Endodermal cell (in vitro differentiated cells): ENCODE data around the gene ACAD11. TPM values are rescaled to one million over a fixed set of nuclear protein-coding genes. Genes with fewer than 3 reads are reported as not detected.

Experiments used
- DNase-seq: peaks from one replicate; pipeline ENCODE4 v3.0.0-alpha.2; 2017
- H3K27ac ChIP-seq: 2 replicates; pipeline ENCODE4 v1.5.1; 2013; ENCODE audit warnings: mild to moderate bottlenecking, low read depth, low read length, moderate library complexity
- H3K27me3 ChIP-seq: 2 replicates; pipeline ENCODE4 v1.6.1; 2013; ENCODE audit warnings: mild to moderate bottlenecking, low read length, moderate library complexity; ENCODE audit not compliant: insufficient read depth, control insufficient read depth, poor library complexity, severe bottlenecking
- H3K36me3 ChIP-seq: 2 replicates; pipeline ENCODE4 v1.7.0; 2013; ENCODE audit warnings: mild to moderate bottlenecking, low read length, moderate library complexity; ENCODE audit not compliant: control insufficient read depth, insufficient read depth
- H3K4me1 ChIP-seq: one replicate; pipeline ENCODE4 v1.7.0; 2013; ENCODE audit warnings: low read length; ENCODE audit not compliant: control insufficient read depth, insufficient read depth
- H3K4me3 ChIP-seq: 2 replicates; pipeline ENCODE4 v1.5.1; 2013; ENCODE audit warnings: mild to moderate bottlenecking, low read length, moderate library complexity
- H3K9ac ChIP-seq: 2 replicates; pipeline ENCODE4 v1.6.1; 2013; ENCODE audit warnings: mild to moderate bottlenecking, low read length, moderate library complexity; ENCODE audit not compliant: poor library complexity, severe bottlenecking; ENCODE audit errors: extremely low read depth
- H3K9me3 ChIP-seq: 2 replicates; pipeline ENCODE4 v1.6.1; 2013; ENCODE audit warnings: mild to moderate bottlenecking, low read length, moderate library complexity; ENCODE audit not compliant: control insufficient read depth
- H3K27ac Mint-ChIP-seq: 2 replicates; pipeline ENCODE4 v1.8.0; 2020; ENCODE audit warnings: mixed read lengths
- H3K27me3 Mint-ChIP-seq: 2 replicates; pipeline ENCODE4 v1.8.0; 2021; ENCODE audit warnings: mild to moderate bottlenecking, mixed read lengths; ENCODE audit not compliant: insufficient read depth
- H3K36me3 Mint-ChIP-seq: 2 replicates; pipeline ENCODE4 v1.8.0; 2020; ENCODE audit warnings: low read depth, mixed read lengths
- H3K4me1 Mint-ChIP-seq: 2 replicates; pipeline ENCODE4 v1.8.0; 2020; ENCODE audit warnings: mixed read lengths
- H3K4me3 Mint-ChIP-seq: 2 replicates; pipeline ENCODE4 v1.8.0; 2020; ENCODE audit warnings: mild to moderate bottlenecking, moderate library complexity, mixed read lengths
- H3K9me3 Mint-ChIP-seq: 2 replicates; pipeline ENCODE4 v1.8.0; 2020; ENCODE audit warnings: mild to moderate bottlenecking, mixed read lengths
- WGBS, 2 experiments: methylation state at CpG; one replicate each; pipeline versions ENCODE4 v1.1.5 to v1.1.7; 2013; ENCODE audit warnings: missing lambda C conversion rate in 2 of 2, mixed read lengths in 1 of 2; ENCODE audit not compliant: insufficient coverage in 1 of 2, insufficient read length in 1 of 2; 5-methylcytosine and 5-hydroxymethylcytosine counted together
- total RNA-seq, 2 donors: library from RNA; stranded (reverse); fragmentation: NEBNext Ultra II Directional in 1 of 2; extraction: Animal tissue kit (Norgen Biotek cat#: 25700) in 1 of 2; gene quantifications; 2 replicates in 1 of 2; 3 replicates in 1 of 2; pipeline ENCODE4 v1.2.1, GENCODE V29; 2021
- TF ChIP-seq, protein P1 (sequence below): fragments of 200-600 bp; sonication (generic); conservative IDR thresholded peaks from 2 replicates; pipeline ENCODE4 v1.5.0; 2021; ENCODE audit warnings: antibody characterized with exemption, mild to moderate bottlenecking

ACAD11 gene
- total RNA-seq, 2 donors from 2014 or later: 21.4 to 22.8 TPM

DNA sequence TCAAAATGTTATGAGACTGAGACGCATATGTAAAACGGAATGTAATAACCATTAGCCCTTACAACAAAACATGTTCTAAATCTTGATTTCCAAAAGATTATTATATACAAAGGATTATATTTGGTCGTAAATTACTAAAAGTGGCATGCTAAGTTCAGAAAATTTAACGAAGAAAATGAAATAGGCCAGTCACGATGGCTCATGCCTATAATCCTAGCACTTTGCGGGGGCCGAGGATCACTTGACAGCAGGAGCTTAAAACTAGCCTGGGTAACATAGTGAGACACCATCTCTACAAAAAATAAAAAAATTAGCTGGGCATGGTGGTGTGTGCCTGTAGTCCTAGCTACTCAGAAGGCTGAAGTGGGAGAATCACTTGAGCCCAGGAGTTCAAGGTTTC, 29.0 kb downstream of the ACAD11 start:
- TF ChIP-seq, protein P1, sequence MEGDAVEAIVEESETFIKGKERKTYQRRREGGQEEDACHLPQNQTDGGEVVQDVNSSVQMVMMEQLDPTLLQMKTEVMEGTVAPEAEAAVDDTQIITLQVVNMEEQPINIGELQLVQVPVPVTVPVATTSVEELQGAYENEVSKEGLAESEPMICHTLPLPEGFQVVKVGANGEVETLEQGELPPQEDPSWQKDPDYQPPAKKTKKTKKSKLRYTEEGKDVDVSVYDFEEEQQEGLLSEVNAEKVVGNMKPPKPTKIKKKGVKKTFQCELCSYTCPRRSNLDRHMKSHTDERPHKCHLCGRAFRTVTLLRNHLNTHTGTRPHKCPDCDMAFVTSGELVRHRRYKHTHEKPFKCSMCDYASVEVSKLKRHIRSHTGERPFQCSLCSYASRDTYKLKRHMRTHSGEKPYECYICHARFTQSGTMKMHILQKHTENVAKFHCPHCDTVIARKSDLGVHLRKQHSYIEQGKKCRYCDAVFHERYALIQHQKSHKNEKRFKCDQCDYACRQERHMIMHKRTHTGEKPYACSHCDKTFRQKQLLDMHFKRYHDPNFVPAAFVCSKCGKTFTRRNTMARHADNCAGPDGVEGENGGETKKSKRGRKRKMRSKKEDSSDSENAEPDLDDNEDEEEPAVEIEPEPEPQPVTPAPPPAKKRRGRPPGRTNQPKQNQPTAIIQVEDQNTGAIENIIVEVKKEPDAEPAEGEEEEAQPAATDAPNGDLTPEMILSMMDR: no peak
- Mint-ChIP-seq H3K27me3 (no peaks in the 10 kb centered on the region), H3K27ac (no peak overlapping the region), H3K36me3 (peaks cover 17% of the 10 kb centered on the region), H3K4me1 (peaks cover 2% of the 10 kb centered on the region), H3K9me3 (no peaks in the 10 kb centered on the region), H3K4me3 (no peak overlapping the region)
- no peak for DNase-seq
- Histone ChIP-seq H3K27me3 (no peaks in the 10 kb centered on the region), H3K9ac (no peak overlapping the region), H3K36me3 (peaks cover 19% of the 10 kb centered on the region), H3K4me1 (no peaks in the 10 kb centered on the region), H3K9me3 (no peaks in the 10 kb centered on the region), H3K4me3 (no peak overlapping the region), H3K27ac (no peak overlapping the region)
- WGBS, 2 experiments: 86 to 97% methylated on average over 5 to 7 of the region's 7 CpGs

DNA sequence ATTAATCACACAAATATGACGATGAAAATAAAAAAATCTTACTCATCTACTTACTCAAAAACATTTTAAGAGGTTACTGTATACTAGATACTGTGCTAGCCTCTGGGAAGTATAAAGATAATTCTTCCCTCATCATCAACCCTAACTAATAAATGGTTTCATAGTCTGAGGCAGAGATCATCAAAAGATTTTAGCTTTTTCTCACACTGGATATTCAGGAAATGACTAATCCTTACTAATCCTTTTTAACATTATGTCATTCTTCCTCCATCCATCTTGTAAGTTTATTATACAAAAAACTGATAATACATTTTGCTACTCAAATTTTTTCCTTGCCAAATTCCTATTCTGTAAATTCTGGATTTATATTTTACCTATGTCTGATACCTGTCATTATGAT, 29.7 kb downstream of the ACAD11 start:
- no peaks in the 10 kb centered on the region for H3K27me3 Mint-ChIP-seq
- H3K9me3 ChIP-seq: no peaks in the 10 kb centered on the region
- no peaks in the 10 kb centered on the region for H3K9me3 Mint-ChIP-seq
- H3K36me3 ChIP-seq: peaks cover 19% of the 10 kb centered on the region
- H3K27ac ChIP-seq: no peak overlapping the region
- peaks cover 2% of the 10 kb centered on the region for H3K4me1 Mint-ChIP-seq
- no peak for DNase-seq
- peaks cover 13% of the 10 kb centered on the region for H3K36me3 Mint-ChIP-seq
- H3K27ac Mint-ChIP-seq: no peak overlapping the region
- no peaks in the 10 kb centered on the region for H3K27me3 ChIP-seq
- no peaks in the 10 kb centered on the region for H3K4me1 ChIP-seq
- H3K4me3 Mint-ChIP-seq: no peak overlapping the region
- H3K9ac ChIP-seq: no peak overlapping the region
- H3K4me3 ChIP-seq: no peak overlapping the region
- TF ChIP-seq, protein P1: no peak
- WGBS, 2 experiments: 80% methylated on average over 1 of the region's 1 CpG; no CpG with 5 or more reads in 1 of the 2 experiments

DNA sequence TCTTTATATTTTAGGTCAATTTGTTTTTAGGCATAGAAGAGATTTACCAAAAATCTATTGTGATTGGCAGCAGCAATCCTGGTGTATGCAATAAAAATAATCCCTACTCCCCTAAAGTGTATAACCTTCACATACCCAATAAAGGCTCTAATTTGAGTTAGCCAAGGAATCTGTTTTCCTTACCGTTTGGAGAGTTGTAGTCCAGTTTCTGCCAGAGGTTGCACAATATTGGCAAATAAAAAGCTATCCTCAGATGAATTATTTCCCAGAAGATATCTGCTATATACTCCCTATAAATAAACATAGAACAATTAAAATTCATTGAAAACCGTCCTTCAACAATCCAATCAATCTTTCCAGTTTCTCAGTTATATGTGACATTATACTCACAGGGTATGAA, 31.5 kb downstream of the ACAD11 start:
- no peak overlapping the region for H3K9ac ChIP-seq
- Mint-ChIP-seq H3K27ac (no peak overlapping the region), H3K4me3 (no peak overlapping the region), H3K4me1 (peaks cover 2% of the 10 kb centered on the region), H3K9me3 (no peaks in the 10 kb centered on the region), H3K27me3 (no peaks in the 10 kb centered on the region), H3K36me3 (peaks cover 14% of the 10 kb centered on the region)
- no peak overlapping the region for H3K4me3 ChIP-seq
- no peak overlapping the region for H3K27ac ChIP-seq
- WGBS, 2 experiments: 98 to 100% methylated on average over 2 of the region's 2 CpGs
- no peaks in the 10 kb centered on the region for H3K9me3 ChIP-seq
- DNase-seq: no peak
- no peaks in the 10 kb centered on the region for H3K27me3 ChIP-seq
- no peaks in the 10 kb centered on the region for H3K4me1 ChIP-seq
- TF ChIP-seq, protein P1: no peak
- H3K36me3 ChIP-seq: peaks cover 19% of the 10 kb centered on the region
